Endothelial cell of umbilical vein (primary cell): ENCODE measurements around the gene ZNHIT3. TPM values are rescaled to one million over a fixed set of nuclear protein-coding genes. Genes with fewer than 3 reads are reported as not detected.

ENCODE experiments used
- BruUV-seq: library from RNA; stranded (reverse); fragments of 400-500 nt; replicated peaks from 2 replicates; lab custom pipeline; 2021; lab: Mats Ljungman, UMichigan
- CTCF ChIA-PET: fragments of 300-600, 350-600 bp; sonication (Branson Sonifier 250); formaldehyde crosslinking; loops from one replicate; lab custom pipeline; 2021; ENCODE audit warnings: antibody characterized with exemption, inconsistent platforms; lab: Charles Lee
- POLR2A ChIA-PET: fragments of 300-600, 350-600 bp; sonication (Branson Sonifier 250); formaldehyde crosslinking; loops from one replicate; lab custom pipeline; 2021; ENCODE audit warnings: antibody characterized with exemption, inconsistent platforms; lab: Charles Lee
- DNase-seq: peaks from one replicate; pipeline ENCODE4 v3.0.0-alpha.2; 2011; ENCODE audit warnings: low read depth, low spot score
- FAIRE-seq: peaks from 2 replicates; lab custom pipeline; 2011; peaks lifted over from hg19 to GRCh38; lab: Jason Lieb, UNC
- H2AFZ ChIP-seq: 2 replicates; pipeline ENCODE4 v1.6.0; 2012; ENCODE audit warnings: low read depth, low read length, control low read depth, inconsistent platforms
- H3K27ac ChIP-seq: 2 replicates; pipeline ENCODE4 v1.5.1; 2011; ENCODE audit warnings: low read depth, mild to moderate bottlenecking, control low read depth, low read length, moderate library complexity; ENCODE audit not compliant: insufficient read depth
- H3K27me3 ChIP-seq, 2 experiments: 2 replicates each; pipeline versions ENCODE4 v1.6.0 to v1.6.1; 2011; ENCODE audit warnings: low read length in 2 of 2, mixed read lengths in 1 of 2; ENCODE audit not compliant: control insufficient read depth in 2 of 2, insufficient read depth in 2 of 2
- H3K36me3 ChIP-seq, 2 experiments: 2 replicates in 1 of 2; 3 replicates in 1 of 2; pipeline ENCODE4 v1.5.1; 2011; ENCODE audit warnings: low read length in 2 of 2, mild to moderate bottlenecking in 1 of 2, moderate library complexity in 1 of 2; ENCODE audit not compliant: control insufficient read depth in 2 of 2, insufficient read depth in 2 of 2; ENCODE audit errors: extremely low read depth in 1 of 2
- H3K4me1 ChIP-seq: 3 replicates; pipeline ENCODE4 v1.5.1; 2011; ENCODE audit warnings: mild to moderate bottlenecking, low read length; ENCODE audit not compliant: control insufficient read depth, insufficient read depth; ENCODE audit errors: extremely low read depth
- H3K4me2 ChIP-seq: 2 replicates; pipeline ENCODE4 v1.6.1; 2011; ENCODE audit warnings: low read length, control low read depth, mixed read lengths; ENCODE audit not compliant: insufficient read depth
- H3K4me3 ChIP-seq, 3 experiments: fragments of 200-600 bp in 1 of 3; sonication (generic), shearing (Covaris generic) in 1 of 3; replicated peaks in 1 of 3; 2 replicates each; pipeline ENCODE4 v1.5.1; 2011 to 2016; ENCODE audit warnings: control low read depth in 3 of 3, low read length in 3 of 3, mild to moderate bottlenecking in 2 of 3, inconsistent platforms in 1 of 3, low read depth in 1 of 3, moderate library complexity in 1 of 3; ENCODE audit not compliant: insufficient read depth in 1 of 3
- H3K79me2 ChIP-seq: 2 replicates; pipeline ENCODE4 v1.6.0; 2012; ENCODE audit warnings: low read length, inconsistent platforms; ENCODE audit not compliant: control insufficient read depth, insufficient read depth
- H3K9ac ChIP-seq: replicated peaks from 2 replicates; pipeline ENCODE3; 2011; ENCODE audit warnings: low read length, control low read depth; ENCODE audit not compliant: insufficient read depth; ENCODE audit errors: extremely low read depth
- H3K9me1 ChIP-seq: replicated peaks from 3 replicates; pipeline ENCODE4 v1.6.0; 2011; ENCODE audit warnings: mild to moderate bottlenecking, low read length; ENCODE audit not compliant: control insufficient read depth, insufficient read depth; ENCODE audit errors: extremely low read depth
- H3K9me3 ChIP-seq: replicated peaks from 2 replicates; pipeline ENCODE4 v1.5.1; 2012; ENCODE audit warnings: low read length, inconsistent platforms; ENCODE audit not compliant: control insufficient read depth, insufficient read depth
- H4K20me1 ChIP-seq: replicated peaks from 2 replicates; pipeline ENCODE3; 2011; ENCODE audit warnings: mild to moderate bottlenecking, low read length; ENCODE audit not compliant: control insufficient read depth, insufficient read depth; ENCODE audit errors: extremely low read depth
- MAX ChIP-seq: IDR thresholded peaks from 2 replicates; pipeline ENCODE4 v1.6.1; 2011; ENCODE audit not compliant: insufficient read depth, insufficient read length
- dilution Hi-C: fragments of 300-500 bp; cut with MboI; formaldehyde crosslinking; loops from one replicate; pipeline ENCODE4 v1.15.0; 2019; ENCODE audit warnings: low sequenced_read_pairs; ENCODE audit not compliant: extremely low pct_ligation_motif_present
- intact Hi-C: fragments of 100-400 bp; cut with micrococcal nuclease; formaldehyde crosslinking; loops from one replicate; pipeline ENCODE4 v1.10.0; 2022
- polyA plus RNA-seq, 4 experiments: library from polyadenylated mRNA; depleted of rRNA in 3 of 4; stranded (reverse) in 3 of 4; unstranded in 1 of 4; fragments of >200 nt; gene quantifications; 2 replicates each; pipeline versions ENCODE4 v1.2.1 to v1.2.3, GENCODE V29; 2011 to 2012; ENCODE audit warnings: missing spikeins in 1 of 4
- total RNA-seq: library from RNA; stranded (reverse); gene quantifications from 2 replicates; pipeline ENCODE4 v1.2.3, GENCODE V29; 2021
- TF ChIP-seq, protein P1 (sequence below), 2 donors: IDR thresholded peaks; 1 replicate in 1 of 2; 2 replicates in 1 of 2; pipeline ENCODE4 v1.5.1; 2011; ENCODE audit warnings: low read length in 2 of 2, mild to moderate bottlenecking in 2 of 2, moderate library complexity in 2 of 2, control low read depth in 1 of 2, inconsistent platforms in 1 of 2, low read depth in 1 of 2; ENCODE audit not compliant: insufficient read depth in 1 of 2; ENCODE audit errors: extremely low read depth in 1 of 2

ZNHIT3 gene
- total and polyA plus RNA-seq, 2 donors (not counting 3 experiments of a cell fraction or from before 2014, with no cell fraction given) = 34.0 to 66.9 TPM

GRCh38 chr17:36544044-36544306 is 57.5 kb downstream of the ZNHIT3 start:
- no peaks in the 10 kb centered on the region for H3K27me3 ChIP-seq
- intact Hi-C loops = loop anchor here (1.0 kb wide), 1 partner anchor 9 kb away; no protein-coding TSS in a partner anchor

More at GRCh38 chr17:36544044-36544306, 57.5 kb downstream of the ZNHIT3 start:
- TF ChIP-seq, protein P1, sequence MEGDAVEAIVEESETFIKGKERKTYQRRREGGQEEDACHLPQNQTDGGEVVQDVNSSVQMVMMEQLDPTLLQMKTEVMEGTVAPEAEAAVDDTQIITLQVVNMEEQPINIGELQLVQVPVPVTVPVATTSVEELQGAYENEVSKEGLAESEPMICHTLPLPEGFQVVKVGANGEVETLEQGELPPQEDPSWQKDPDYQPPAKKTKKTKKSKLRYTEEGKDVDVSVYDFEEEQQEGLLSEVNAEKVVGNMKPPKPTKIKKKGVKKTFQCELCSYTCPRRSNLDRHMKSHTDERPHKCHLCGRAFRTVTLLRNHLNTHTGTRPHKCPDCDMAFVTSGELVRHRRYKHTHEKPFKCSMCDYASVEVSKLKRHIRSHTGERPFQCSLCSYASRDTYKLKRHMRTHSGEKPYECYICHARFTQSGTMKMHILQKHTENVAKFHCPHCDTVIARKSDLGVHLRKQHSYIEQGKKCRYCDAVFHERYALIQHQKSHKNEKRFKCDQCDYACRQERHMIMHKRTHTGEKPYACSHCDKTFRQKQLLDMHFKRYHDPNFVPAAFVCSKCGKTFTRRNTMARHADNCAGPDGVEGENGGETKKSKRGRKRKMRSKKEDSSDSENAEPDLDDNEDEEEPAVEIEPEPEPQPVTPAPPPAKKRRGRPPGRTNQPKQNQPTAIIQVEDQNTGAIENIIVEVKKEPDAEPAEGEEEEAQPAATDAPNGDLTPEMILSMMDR (IDR thresholded peaks at IDR 0.05; ENCODE audit: extremely low read depth in 1 of 2, insufficient read depth in 1 of 2, low read depth in 1 of 2, low read length in 2 of 2) = peak in 1 of 2 donors; percentile 7
- TF ChIP-seq MAX = no peak
- peak overlapping the region; percentile 86 for H3K27ac ChIP-seq
- peaks cover 39% of the 10 kb centered on the region for H3K79me2 ChIP-seq
- POLR2A ChIA-PET = no interaction called here
- H3K4me1 ChIP-seq = peaks cover 20% of the 10 kb centered on the region
- DNase-seq (peak; percentile 67), FAIRE-seq (no peak)
- CTCF ChIA-PET = interaction anchor here (0.6 to 4.2 kb wide), 2 partner anchors 8 to 56 kb away, joined by 3 to 31 read pairs; partner anchors contain the start of genes MYO19 and PIGW
- H3K9me3 ChIP-seq = no peaks in the 10 kb centered on the region
- peaks cover 4% of the 10 kb centered on the region for H4K20me1 ChIP-seq
- no TSS peak for BruUV-seq
- peak overlapping the region; percentile 63 for H2AFZ ChIP-seq
- dilution Hi-C loops = no loop called here
- H3K36me3 ChIP-seq = no peaks in the 10 kb centered on the region
- H3K4me3 ChIP-seq = peak overlapping the region; percentile 17 to 99 (median 71)
- peak overlapping the region; percentile 77 for H3K4me2 ChIP-seq
- no peaks in the 10 kb centered on the region for H3K9me1 ChIP-seq
- H3K9ac ChIP-seq = peak overlapping the region; percentile 93
